GM18520 (cell line): ENCODE measurements around the gene SHE.

ENCODE experiments used
- ATAC-seq: cut with Tn5 transposase; IDR thresholded peaks from one replicate; pipeline ENCODE4 v1.9.1; 2021; ENCODE audit not compliant: unreplicated experiment

SHE gene

GRCh38 chr1:154481053-154481452 lies 21.2 kb downstream of the SHE start:
- no peak for ATAC-seq

- no peak for ATAC-seq
Measured at GRCh38 chr1:154479764-154480421, 22.3 kb downstream of the SHE start.

- no peak for ATAC-seq
Measured at GRCh38 chr1:154478639-154479038, 23.6 kb downstream of the SHE start.

GRCh38 chr1:154478013-154478412 lies 24.2 kb downstream of the SHE start:
- ATAC-seq: no peak

GRCh38 chr1:154476791-154477190 lies 25.4 kb downstream of the SHE start:
- no peak for ATAC-seq

GRCh38 chr1:154474802-154475201 lies 27.4 kb downstream of the SHE start:
- ATAC-seq: no peak

GRCh38 chr1:154471304-154471703 lies 30.9 kb downstream of the SHE start:
- ATAC-seq: no peak

GRCh38 chr1:154469844-154470560 lies 32.2 kb downstream of the SHE start:
- no peak for ATAC-seq

- ATAC-seq: no peak
Measured at GRCh38 chr1:154468535-154469250, 33.5 kb downstream of the SHE start.

GRCh38 chr1:154467434-154468102 lies 34.6 kb downstream of the SHE start:
- no peak for ATAC-seq

GRCh38 chr1:154466921-154467417 lies 35.2 kb downstream of the SHE start:
- no peak for ATAC-seq

GRCh38 chr1:154466206-154466605 lies 36.0 kb downstream of the SHE start:
- ATAC-seq: no peak

- ATAC-seq: no peak
Measured at GRCh38 chr1:154465621-154466195, 36.5 kb downstream of the SHE start.

GRCh38 chr1:154463512-154463990 lies 38.7 kb downstream of the SHE start:
- ATAC-seq: no peak

- no peak for ATAC-seq
Measured at GRCh38 chr1:154460695-154461260, 41.4 kb downstream of the SHE start.

- ATAC-seq: no peak
Measured at GRCh38 chr1:154459080-154459479, 43.1 kb downstream of the SHE start.

GRCh38 chr1:154456631-154457030 lies 45.6 kb downstream of the SHE start:
- no peak for ATAC-seq

GRCh38 chr1:154454386-154455120 lies 47.7 kb downstream of the SHE start:
- ATAC-seq: no peak

GRCh38 chr1:154453574-154454352 lies 48.4 kb downstream of the SHE start:
- no peak for ATAC-seq
